ENCODE results near the gene GRHL3.

The GRHL3 gene

GRCh38 chr1:24386931-24387330 lies 67.8 kb downstream of the GRHL3 start:
- in situ Hi-C loops (cut with MboI; ENCODE audit: low pct_unique_long_range_greater_than_20kb, low sequenced_read_pairs, unreplicated experiment): no loop called here
- DNase-seq (ENCODE audit: low spot score): no peak
- no peak for TF ChIP-seq CTCF (IDR thresholded peaks at IDR 0.05; ENCODE audit: extremely low read depth, insufficient read depth, missing control alignments)

- no peak for TF ChIP-seq CTCF (IDR thresholded peaks at IDR 0.05; ENCODE audit: extremely low read depth, insufficient read depth, missing control alignments)
- no peak for DNase-seq (ENCODE audit: low spot score)
- in situ Hi-C loops (cut with MboI; ENCODE audit: low pct_unique_long_range_greater_than_20kb, low sequenced_read_pairs, unreplicated experiment): no loop called here
These were observed 68.5 kb downstream of the GRHL3 start for GRCh38 chr1:24387636-24388175.

GRCh38 chr1:24388331-24388885 lies 69.3 kb downstream of the GRHL3 start:
- no peak for DNase-seq (ENCODE audit: low spot score)
- TF ChIP-seq CTCF (IDR thresholded peaks at IDR 0.05; ENCODE audit: extremely low read depth, insufficient read depth, missing control alignments): no peak
- in situ Hi-C loops (cut with MboI; ENCODE audit: low pct_unique_long_range_greater_than_20kb, low sequenced_read_pairs, unreplicated experiment): no loop called here

- in situ Hi-C loops (cut with MboI; ENCODE audit: low pct_unique_long_range_greater_than_20kb, low sequenced_read_pairs, unreplicated experiment): no loop called here
- no peak for TF ChIP-seq CTCF (IDR thresholded peaks at IDR 0.05; ENCODE audit: extremely low read depth, insufficient read depth, missing control alignments)
These were observed 70.1 kb downstream of the GRHL3 start for GRCh38 chr1:24389231-24389678.

GRCh38 chr1:24390924-24391782 lies 72.0 kb downstream of the GRHL3 start:
- TF ChIP-seq CTCF (IDR thresholded peaks at IDR 0.05; ENCODE audit: extremely low read depth, insufficient read depth, missing control alignments): peak; percentile 96
- in situ Hi-C loops (cut with MboI; ENCODE audit: low pct_unique_long_range_greater_than_20kb, low sequenced_read_pairs, unreplicated experiment): loop anchor here (5.0 kb wide), 1 partner anchor 189 kb away; no protein-coding TSS in a partner anchor
- peak; percentile 63 for DNase-seq (ENCODE audit: low spot score)

More at GRCh38 chr1:24389231-24389678, 70.1 kb downstream of the GRHL3 start:
- DNase-seq (ENCODE audit: low spot score): no peak

GRCh38 chr1:24391882-24392603 lies 72.9 kb downstream of the GRHL3 start:
- in situ Hi-C loops (cut with MboI; ENCODE audit: low pct_unique_long_range_greater_than_20kb, low sequenced_read_pairs, unreplicated experiment): loop anchor here (5.0 kb wide), 1 partner anchor 190 kb away; no protein-coding TSS in a partner anchor
- TF ChIP-seq CTCF (IDR thresholded peaks at IDR 0.05; ENCODE audit: extremely low read depth, insufficient read depth, missing control alignments): peak; percentile 87
- DNase-seq (ENCODE audit: low spot score): peak; percentile 75
